Hematopoietic multipotent progenitor cell (in vitro differentiated cells): ENCODE data around the gene YWHAG. TPM values are rescaled to one million over a fixed set of nuclear protein-coding genes. Genes with fewer than 3 reads are reported as not detected.
"Not testable (repeated sequence)": the region's sequence is repeated elsewhere in the genome, so short reads cannot be mapped to it uniquely, and the experiment has no call there.

Experiments used
- DNase-seq, 3 donors: peaks; one replicate each; pipeline ENCODE4 v3.0.0-alpha.2; 2011 to 2015; ENCODE audit warnings: low read depth in 2 of 3, low spot score in 2 of 3
- total RNA-seq: library from RNA; depleted of rRNA; stranded (reverse); fragments of >200 nt; gene quantifications from one replicate; pipeline ENCODE4 v1.2.3, GENCODE V29; 2012

Gene YWHAG
- total RNA-seq, 1 donor, result 45.2 TPM

GRCh38 chr7:76326646-76327233 lies 32.1 kb downstream of the YWHAG start:
- DNase-seq, result no peak

GRCh38 chr7:76325811-76326210 lies 33.0 kb downstream of the YWHAG start:
- no peak for DNase-seq

GRCh38 chr7:76325092-76325491 lies 33.7 kb downstream of the YWHAG start:
- no peak for DNase-seq

DNA sequence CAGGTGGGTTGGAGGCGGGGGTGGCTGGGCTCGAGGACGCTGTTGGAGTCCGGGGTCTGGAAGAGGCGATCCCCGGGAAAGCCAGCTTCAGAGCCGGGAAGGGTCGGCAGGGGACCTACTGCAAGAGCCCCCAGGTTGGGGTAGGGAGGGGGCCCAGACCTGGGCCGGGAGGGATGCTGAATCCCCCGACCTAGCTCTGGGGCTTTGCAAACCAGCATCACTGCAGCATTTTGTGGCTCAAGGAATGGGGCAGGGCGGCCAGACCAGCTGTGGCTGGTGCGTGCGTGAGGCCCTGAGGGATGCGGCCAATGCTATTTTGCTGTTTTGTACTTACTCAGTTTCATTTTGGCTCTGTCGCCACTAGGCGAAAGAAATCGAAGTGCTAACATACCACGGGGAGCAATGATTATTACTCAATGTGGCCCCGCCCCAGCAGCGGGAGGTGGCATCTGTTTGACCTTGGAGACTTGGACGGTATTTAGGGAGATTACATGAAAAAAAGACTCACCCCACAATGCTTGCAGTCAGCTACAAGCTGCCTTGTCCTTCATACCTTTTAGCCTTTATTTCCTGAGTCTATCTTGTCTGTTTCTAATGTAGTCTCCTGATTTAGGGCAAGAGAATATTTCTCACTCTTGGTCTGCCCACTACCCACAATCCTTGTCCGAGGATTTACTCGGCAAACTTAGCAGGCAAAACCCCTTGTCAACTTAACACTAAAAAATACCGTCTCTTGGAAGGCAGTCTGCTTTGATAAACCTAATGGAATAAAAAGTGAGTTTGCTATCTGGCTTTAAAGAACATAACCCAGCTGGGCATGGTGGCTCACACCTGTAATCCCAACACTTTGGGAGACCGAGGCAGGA lies 40.1 kb downstream of the YWHAG start:
- peak; percentile 46 to 84 (median 76) for DNase-seq

DNA sequence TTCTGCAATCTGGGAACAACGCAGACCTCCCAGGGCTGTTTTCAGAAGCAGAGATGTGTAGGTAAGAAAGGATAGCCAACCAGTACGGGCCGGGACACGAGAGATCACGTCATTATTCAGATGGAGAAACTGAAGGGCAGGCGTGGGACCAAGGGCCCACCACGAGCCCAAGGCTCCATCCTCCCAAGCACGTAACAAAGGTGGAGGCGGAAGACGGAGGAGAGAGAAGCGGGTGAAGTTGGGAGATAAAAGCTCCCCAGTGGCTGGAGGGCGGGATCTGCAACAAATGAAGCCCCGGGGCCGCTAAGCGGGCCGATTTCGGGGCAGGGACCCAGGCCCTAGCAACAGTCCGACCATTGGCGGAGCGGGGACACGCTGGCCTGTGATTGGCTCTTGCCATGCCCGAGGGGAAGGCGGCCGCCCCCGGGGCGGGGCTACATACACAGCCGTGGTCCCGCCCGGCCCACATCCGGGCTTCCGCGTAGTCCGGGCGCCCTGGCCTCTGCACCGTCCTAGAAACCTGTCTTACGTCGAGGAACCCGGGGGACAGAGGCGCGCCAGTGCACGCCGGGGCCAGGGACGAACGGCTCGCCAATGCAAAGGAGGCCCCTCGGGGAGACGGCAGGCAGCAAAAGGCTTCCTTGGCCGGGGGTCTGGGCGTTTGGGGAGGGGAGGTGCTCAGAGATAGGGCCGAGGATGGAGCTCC lies 40.9 kb downstream of the YWHAG start:
- peak; percentile 88 to 97 (median 97) for DNase-seq

- DNase-seq, result no peak
Measured at GRCh38 chr7:76316984-76317781, 41.6 kb downstream of the YWHAG start.

GRCh38 chr7:76315364-76315763 lies 43.4 kb downstream of the YWHAG start:
- DNase-seq, result peak in 2 of 3 donors; percentile 74 to 84

DNA sequence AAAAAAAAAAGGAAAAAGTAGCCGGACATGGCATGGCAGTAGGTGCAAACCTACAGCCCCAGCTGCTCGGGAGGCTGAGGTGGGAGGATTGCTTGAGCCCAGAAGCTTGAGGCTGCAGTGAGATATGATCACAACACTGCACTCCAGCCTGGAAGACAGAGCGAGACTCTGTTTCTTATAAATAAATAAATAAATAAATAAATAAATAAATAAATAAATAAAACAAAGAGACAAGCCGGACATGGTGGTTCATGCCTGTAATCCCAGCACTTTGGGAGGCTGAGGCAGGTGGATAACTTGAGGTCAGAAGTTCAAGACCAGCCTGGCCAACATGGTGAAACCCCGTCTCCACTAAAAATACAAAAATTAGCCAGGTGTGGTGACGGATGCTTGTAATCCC lies 44.1 kb downstream of the YWHAG start:
- not testable (repeated sequence) for DNase-seq

- peak; percentile 92 to 95 (median 92) for DNase-seq
Measured at GRCh38 chr7:76314042-76314721, 44.6 kb downstream of the YWHAG start.

DNA sequence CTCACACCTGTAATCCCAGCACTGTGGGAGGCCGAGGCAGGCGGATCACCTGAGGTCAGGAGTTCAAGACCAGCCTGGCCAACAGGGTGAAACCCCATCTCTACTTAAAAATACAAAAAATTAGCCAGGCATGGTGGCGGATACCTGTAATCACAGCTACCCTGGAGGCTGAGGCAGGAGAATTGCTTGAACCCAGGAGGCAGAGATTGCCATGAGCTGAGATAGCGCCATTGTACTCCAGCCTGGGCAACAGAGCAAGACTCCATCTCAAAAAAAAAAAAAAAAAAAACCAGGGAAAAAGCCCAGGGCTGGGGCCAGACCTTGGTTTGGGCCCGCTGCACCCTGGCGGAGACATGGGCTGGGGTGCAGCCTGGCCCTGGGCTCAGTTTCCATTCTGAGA lies 47.0 kb downstream of the YWHAG start:
- not testable (repeated sequence) for DNase-seq

GRCh38 chr7:76310102-76310957 lies 48.5 kb downstream of the YWHAG start:
- DNase-seq, result no peak

GRCh38 chr7:76309341-76310101 lies 49.3 kb downstream of the YWHAG start:
- not testable (repeated sequence) for DNase-seq

- DNase-seq, result not testable (repeated sequence)
Measured at GRCh38 chr7:76308874-76309273, 49.9 kb downstream of the YWHAG start.

DNA sequence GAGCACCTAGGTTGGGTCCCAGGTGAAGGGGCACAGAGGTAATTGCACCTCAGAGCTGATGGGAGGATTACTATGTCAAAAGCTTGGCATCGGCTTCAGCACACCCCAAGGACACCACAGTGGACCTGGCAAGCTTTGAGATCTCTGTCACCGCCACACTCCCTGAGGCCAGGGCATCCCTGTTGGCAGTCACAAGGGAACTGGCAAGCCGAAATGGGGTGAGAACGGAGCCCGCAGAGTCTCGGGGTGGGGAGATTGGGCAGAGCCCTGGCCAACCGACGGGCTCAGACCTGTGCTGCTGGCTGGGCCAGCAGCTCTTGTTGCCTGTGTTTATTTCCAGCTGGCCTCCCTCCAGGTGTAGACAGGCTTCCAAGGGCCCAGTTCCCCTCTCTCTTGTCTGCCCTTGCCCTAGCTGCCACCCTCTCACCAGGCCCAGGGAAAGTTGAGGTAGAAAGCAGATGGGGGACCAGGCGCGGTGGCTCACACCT lies 53.9 kb downstream of the YWHAG start:
- no peak for DNase-seq

DNA sequence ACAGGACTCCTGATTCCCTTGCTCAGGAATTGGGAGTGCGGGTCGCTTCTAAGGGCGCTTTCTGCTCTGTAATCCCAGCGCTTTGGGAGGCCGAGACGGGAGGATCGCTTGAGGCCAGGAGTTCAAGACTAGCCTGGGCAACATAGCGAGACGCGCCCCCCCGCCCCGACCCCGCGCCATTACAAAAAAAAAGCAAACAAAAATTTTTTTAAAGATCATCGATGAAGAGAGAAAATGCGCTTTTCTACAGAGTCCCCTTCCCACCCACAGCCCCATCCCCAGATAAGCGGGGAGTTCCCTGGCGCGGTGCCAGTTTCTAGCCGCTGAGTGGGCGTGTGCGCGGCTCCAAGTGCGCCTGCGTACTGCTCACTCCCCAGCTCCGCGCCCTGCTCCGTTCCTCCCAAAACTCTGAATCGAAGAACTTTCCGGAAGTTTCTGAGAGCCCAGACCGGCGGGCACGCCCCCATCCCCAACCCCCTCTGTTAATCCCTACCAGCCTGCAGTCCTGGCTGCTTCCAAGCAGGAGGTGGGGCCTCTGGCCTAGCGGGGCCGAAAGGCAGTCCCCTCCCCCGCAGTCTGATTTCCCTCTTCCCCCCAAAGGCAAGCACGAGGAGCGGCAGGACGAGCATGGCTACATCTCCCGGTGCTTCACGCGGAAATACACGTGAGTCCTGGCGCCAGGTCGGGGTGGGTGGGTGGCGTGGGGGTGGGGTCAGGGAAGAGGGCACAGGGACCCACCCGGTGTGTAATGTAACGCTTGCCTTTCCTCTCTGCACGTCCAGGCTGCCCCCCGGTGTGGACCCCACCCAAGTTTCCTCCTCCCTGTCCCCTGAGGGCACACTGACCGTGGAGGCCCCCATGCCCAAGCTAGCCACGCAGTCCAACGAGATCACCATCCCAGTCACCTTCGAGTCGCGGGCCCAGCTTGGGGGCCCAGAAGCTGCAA lies 55.3 kb downstream of the YWHAG start:
- DNase-seq, result peak; percentile 77 to 84 (median 77)

GRCh38 chr7:76302347-76303201 lies 56.2 kb downstream of the YWHAG start, which contains the start of gene HSPB1:
Gene HSPB1 (plus strand): TSS chr7:76302673. CDS start chr7:76302713, 40 bp downstream.
- peak in 2 of 3 donors; percentile 84 to 93 for DNase-seq
